Measurements from ENCODE around the gene TMA7B. TPM values are rescaled to one million over a fixed set of nuclear protein-coding genes. Genes with fewer than 3 reads are reported as not detected.
"Not testable (repeated sequence)": the region's sequence is repeated elsewhere in the genome, so short reads cannot be mapped to it uniquely, and the experiment has no call there.

TMA7B gene
- total RNA-seq, 2 experiments from 2014 or later = 1.0 to 1.3 TPM

- DNase-seq = no peak
- Mint-ChIP-seq H3K27me3 (no peaks in the 10 kb centered on the region), H3K9me3 (no peaks in the 10 kb centered on the region), H3K27ac (peak overlapping the region; percentile 89), H3K4me1 (peaks cover 97% of the 10 kb centered on the region), H3K36me3 (peaks cover 24% of the 10 kb centered on the region), H3K4me3 (peak overlapping the region; percentile 27)
These were observed 18.6 kb upstream of the TMA7B start for GRCh38 chr22:39941601-39942000.

GRCh38 chr22:39942439-39943230 lies 17.6 kb upstream of the TMA7B start:
- Mint-ChIP-seq H3K36me3 (peaks cover 30% of the 10 kb centered on the region), H3K4me3 (peak overlapping the region; percentile 72), H3K4me1 (peaks cover 97% of the 10 kb centered on the region), H3K27me3 (no peaks in the 10 kb centered on the region), H3K9me3 (no peaks in the 10 kb centered on the region), H3K27ac (peak overlapping the region; percentile 95)
- DNase-seq = no peak

GRCh38 chr22:39943337-39943736 lies 16.9 kb upstream of the TMA7B start:
- peak; percentile 71 for DNase-seq
- H3K9me3 Mint-ChIP-seq = no peaks in the 10 kb centered on the region
- peak overlapping the region; percentile 72 for H3K4me3 Mint-ChIP-seq
- H3K27ac Mint-ChIP-seq = peak overlapping the region; percentile 95
- no peaks in the 10 kb centered on the region for H3K27me3 Mint-ChIP-seq
- peaks cover 31% of the 10 kb centered on the region for H3K36me3 Mint-ChIP-seq
- H3K4me1 Mint-ChIP-seq = peaks cover 97% of the 10 kb centered on the region

- no peak for DNase-seq
- no peaks in the 10 kb centered on the region for H3K9me3 Mint-ChIP-seq
- H3K4me1 Mint-ChIP-seq = peaks cover 97% of the 10 kb centered on the region
- peak overlapping the region; percentile 72 for H3K4me3 Mint-ChIP-seq
- no peaks in the 10 kb centered on the region for H3K27me3 Mint-ChIP-seq
- peak overlapping the region; percentile 95 for H3K27ac Mint-ChIP-seq
- H3K36me3 Mint-ChIP-seq = peaks cover 40% of the 10 kb centered on the region
These were observed 16.0 kb upstream of the TMA7B start for GRCh38 chr22:39943953-39944872.

GRCh38 chr22:39946126-39946502 lies 14.1 kb upstream of the TMA7B start:
- Mint-ChIP-seq H3K27me3 (no peaks in the 10 kb centered on the region), H3K27ac (peak overlapping the region; percentile 95)

GRCh38 chr22:39946503-39947219 lies 13.5 kb upstream of the TMA7B start:
- H3K4me1 Mint-ChIP-seq = peaks cover 100% of the 10 kb centered on the region
- no peak for DNase-seq
- peaks cover 59% of the 10 kb centered on the region for H3K36me3 Mint-ChIP-seq
- H3K9me3 Mint-ChIP-seq = no peaks in the 10 kb centered on the region
- peak overlapping the region; percentile 95 for H3K27ac Mint-ChIP-seq
- H3K4me3 Mint-ChIP-seq = peak overlapping the region; percentile 64
- no peaks in the 10 kb centered on the region for H3K27me3 Mint-ChIP-seq

More at GRCh38 chr22:39946126-39946502, 14.1 kb upstream of the TMA7B start:
- no peaks in the 10 kb centered on the region for H3K9me3 Mint-ChIP-seq
- H3K4me3 Mint-ChIP-seq = no peak overlapping the region
- DNase-seq = no peak
- H3K4me1 Mint-ChIP-seq = peaks cover 100% of the 10 kb centered on the region
- H3K36me3 Mint-ChIP-seq = peaks cover 56% of the 10 kb centered on the region

GRCh38 chr22:39947220-39948216 lies 12.7 kb upstream of the TMA7B start:
- peaks cover 99% of the 10 kb centered on the region for H3K4me1 Mint-ChIP-seq
- no peaks in the 10 kb centered on the region for H3K9me3 Mint-ChIP-seq
- no peaks in the 10 kb centered on the region for H3K27me3 Mint-ChIP-seq
- no peak for DNase-seq
- H3K27ac Mint-ChIP-seq = peak overlapping the region; percentile 95
- peaks cover 61% of the 10 kb centered on the region for H3K36me3 Mint-ChIP-seq
- peak overlapping the region; percentile 64 for H3K4me3 Mint-ChIP-seq

- Mint-ChIP-seq H3K9me3 (no peaks in the 10 kb centered on the region), H3K4me1 (peaks cover 95% of the 10 kb centered on the region), H3K27me3 (no peaks in the 10 kb centered on the region), H3K4me3 (no peak overlapping the region), H3K27ac (peak overlapping the region; percentile 88), H3K36me3 (peaks cover 74% of the 10 kb centered on the region)
- DNase-seq = no peak
These were observed 10.0 kb upstream of the TMA7B start for GRCh38 chr22:39949964-39950737.

- Mint-ChIP-seq H3K27ac (peak overlapping the region; percentile 88), H3K36me3 (peaks cover 78% of the 10 kb centered on the region), H3K4me1 (peaks cover 88% of the 10 kb centered on the region), H3K4me3 (peak overlapping the region; percentile 60)
- H3K9me3 Mint-ChIP-seq, H3K27me3 Mint-ChIP-seq, DNase-seq: not testable (repeated sequence)
These were observed 8.4 kb upstream of the TMA7B start for GRCh38 chr22:39951603-39952293.

GRCh38 chr22:39952347-39952746 lies 7.8 kb upstream of the TMA7B start:
- Mint-ChIP-seq H3K4me1 (peaks cover 88% of the 10 kb centered on the region), H3K27ac (peak overlapping the region; percentile 88), H3K4me3 (peak overlapping the region; percentile 60), H3K36me3 (peaks cover 79% of the 10 kb centered on the region), H3K9me3 (no peaks in the 10 kb centered on the region), H3K27me3 (no peaks in the 10 kb centered on the region)
- DNase-seq = no peak

GRCh38 chr22:39953101-39953500 lies 7.1 kb upstream of the TMA7B start:
- no peaks in the 10 kb centered on the region for H3K9me3 Mint-ChIP-seq
- H3K36me3 Mint-ChIP-seq = peaks cover 83% of the 10 kb centered on the region
- no peak for DNase-seq
- peak overlapping the region; percentile 88 for H3K27ac Mint-ChIP-seq
- no peaks in the 10 kb centered on the region for H3K27me3 Mint-ChIP-seq
- H3K4me1 Mint-ChIP-seq = peaks cover 86% of the 10 kb centered on the region
- no peak overlapping the region for H3K4me3 Mint-ChIP-seq

- H3K4me1 Mint-ChIP-seq = peaks cover 86% of the 10 kb centered on the region
- DNase-seq = no peak
- H3K36me3 Mint-ChIP-seq = peaks cover 86% of the 10 kb centered on the region
- peak overlapping the region; percentile 88 for H3K27ac Mint-ChIP-seq
- no peak overlapping the region for H3K4me3 Mint-ChIP-seq
- H3K27me3 Mint-ChIP-seq = no peaks in the 10 kb centered on the region
- no peaks in the 10 kb centered on the region for H3K9me3 Mint-ChIP-seq
These were observed 5.6 kb upstream of the TMA7B start for GRCh38 chr22:39954584-39955055.

GRCh38 chr22:39955675-39956074 lies 4.5 kb upstream of the TMA7B start:
- Mint-ChIP-seq H3K9me3 (no peaks in the 10 kb centered on the region), H3K4me1 (peaks cover 86% of the 10 kb centered on the region), H3K4me3 (no peak overlapping the region), H3K36me3 (peaks cover 86% of the 10 kb centered on the region), H3K27ac (peak overlapping the region; percentile 66), H3K27me3 (no peaks in the 10 kb centered on the region)
- no peak for DNase-seq

All from activated naive CD8-positive, alpha-beta T cell treated with anti-CD3 and anti-CD28 coated beads for 36 hours (primary cell).